GM20000 (cell line): ENCODE results near the gene GNB3.
"Not testable (repeated sequence)": the region's sequence is repeated elsewhere in the genome, so short reads cannot be mapped to it uniquely, and the experiment has no call there.

Source experiments
- DNase-seq: peaks from one replicate; pipeline ENCODE4 v3.0.0; 2012; ENCODE audit warnings: low spot score
- CTCF ChIP-seq: IDR thresholded peaks from 2 replicates; pipeline ENCODE4 v1.5.1; 2012; ENCODE audit warnings: mild to moderate bottlenecking, control low read depth; ENCODE audit errors: extremely low read depth, missing control alignments

The GNB3 gene

DNA sequence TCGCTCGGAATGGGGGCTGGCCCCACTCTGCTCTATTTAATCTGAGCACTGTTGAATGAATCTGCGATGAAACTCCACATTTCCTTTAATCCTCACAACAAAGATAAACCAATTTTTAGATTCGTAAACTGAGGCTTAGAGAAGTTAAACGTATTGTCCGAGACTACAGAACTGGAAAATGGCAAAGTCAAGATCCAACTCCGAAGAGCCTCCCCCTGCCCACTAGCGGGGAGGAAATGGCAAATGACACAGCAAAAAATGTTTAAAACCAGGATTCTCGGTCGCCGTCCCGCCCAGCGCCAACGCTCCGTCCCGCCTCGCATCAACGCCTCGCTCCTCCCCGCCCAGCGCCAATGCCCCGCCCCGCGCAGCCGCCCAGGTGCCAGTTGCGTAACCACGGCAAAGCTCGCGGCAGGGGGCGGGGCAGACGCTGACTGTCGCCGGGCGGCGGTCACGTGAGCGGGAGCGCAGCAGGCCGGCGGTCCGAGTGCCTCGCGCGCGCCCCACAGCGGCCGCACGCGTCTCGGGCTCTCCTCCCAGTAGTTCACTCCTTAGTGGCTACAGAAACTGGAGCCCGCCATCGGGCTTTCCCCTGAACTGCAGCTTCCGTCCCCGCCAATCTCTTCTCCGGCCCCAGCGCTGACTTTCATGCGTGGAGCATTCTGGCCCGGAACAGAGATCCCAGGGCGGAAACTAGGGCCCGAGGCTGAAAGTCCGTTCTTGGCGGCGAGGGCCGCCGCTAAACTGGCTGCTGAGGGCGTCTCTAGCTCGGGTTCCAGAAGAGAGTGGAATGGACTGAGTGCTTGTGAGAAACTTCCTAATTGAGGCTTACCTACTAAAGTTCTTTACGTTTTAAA lies 50.3 kb downstream of the GNB3 start:
- DNase-seq: peak; percentile 98
- TF ChIP-seq CTCF: peak; percentile 84

DNA sequence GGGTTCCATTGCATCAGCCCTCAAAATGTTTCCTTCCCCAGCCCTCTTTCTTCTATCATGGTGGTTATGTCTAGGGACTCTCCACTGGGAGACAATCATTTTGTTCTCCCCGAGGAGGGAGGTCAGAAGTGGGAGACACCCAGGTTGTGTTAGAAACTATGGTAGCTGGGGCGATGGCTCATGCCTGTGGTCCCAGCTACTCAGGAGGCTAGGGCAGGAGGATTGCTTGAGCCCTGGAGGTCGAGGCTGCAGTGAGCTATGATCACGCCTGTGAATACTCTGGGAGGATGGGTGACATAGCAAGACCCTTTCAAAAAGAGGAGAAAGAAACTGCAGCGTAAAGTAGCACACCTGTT lies 50.9 kb downstream of the GNB3 start:
- no peak for TF ChIP-seq CTCF
- DNase-seq: no peak

DNA sequence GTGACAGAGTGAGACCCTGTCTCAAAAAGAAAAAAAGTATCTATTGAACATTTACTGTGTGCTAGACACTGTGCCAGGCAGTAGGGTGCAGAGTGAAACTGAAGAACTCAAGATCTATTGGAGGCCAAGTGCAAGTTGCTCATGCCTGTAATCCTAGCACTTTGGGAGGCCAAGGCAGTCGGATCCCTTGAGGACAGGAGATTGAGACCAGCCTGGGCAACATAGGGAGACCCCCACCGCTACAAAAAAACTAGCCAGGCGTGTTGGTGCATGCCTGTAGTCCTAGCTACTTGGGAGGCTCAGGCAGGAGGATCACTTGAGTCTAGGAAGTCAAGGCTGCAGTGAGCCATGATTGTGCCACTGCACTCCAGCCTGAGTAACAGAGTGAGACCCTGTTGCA lies 52.0 kb downstream of the GNB3 start:
- not testable (repeated sequence) for DNase-seq

DNA sequence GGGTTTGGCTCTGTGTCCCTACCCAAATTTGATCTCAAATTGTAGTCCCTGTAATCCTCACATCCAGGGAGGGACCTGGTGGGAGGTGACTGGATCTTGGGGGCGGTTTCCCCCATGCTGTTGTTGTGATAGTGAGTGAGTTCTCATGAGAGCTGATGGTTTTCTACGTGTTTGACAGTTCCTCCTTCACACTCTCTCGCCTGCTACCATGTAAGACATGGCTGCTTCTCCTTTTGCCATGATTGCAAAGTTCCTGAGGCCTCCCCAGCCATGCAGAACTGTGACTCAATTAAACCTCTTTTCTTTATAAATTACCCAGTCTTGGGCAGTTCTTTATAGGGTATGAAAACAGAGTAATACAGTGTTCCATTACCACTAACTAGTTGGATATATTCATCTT lies 53.6 kb downstream of the GNB3 start:
- no peak for DNase-seq
- TF ChIP-seq CTCF: no peak
